NOMO-1 treated with dmso at 0.1 percent for 144 hours (cell line): Measurements from ENCODE around the gene FAF1.

Experiments
- DNase-seq: peaks from one replicate; lab custom pipeline; 2025; ENCODE audit not compliant: unreplicated experiment; lab: John Stamatoyannopoulos, UW

Gene FAF1

GRCh38 chr1:50454911-50455310 lies 505.2 kb downstream of the FAF1 start:
- no peak for DNase-seq

DNA sequence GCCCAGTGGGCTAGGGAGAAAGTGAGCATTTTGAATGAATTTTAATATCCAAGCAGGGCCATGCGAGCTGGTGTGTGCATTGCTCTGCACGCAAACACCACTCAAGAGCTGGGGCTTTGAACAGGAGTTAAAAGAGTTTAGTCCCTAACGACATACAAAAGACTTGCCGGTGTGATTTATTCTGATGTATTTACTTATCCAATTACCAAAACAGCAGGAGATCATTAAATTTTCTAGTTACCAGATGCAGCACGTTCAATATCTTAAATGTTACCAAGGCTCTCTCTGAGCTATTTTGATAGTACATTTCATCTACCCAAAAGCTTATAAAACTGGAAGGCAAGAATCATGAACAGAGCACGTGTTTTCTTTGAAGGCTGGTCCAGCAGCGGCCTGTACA lies 506.8 kb downstream of the FAF1 start:
- no peak for DNase-seq

- no peak for DNase-seq
These were observed 507.4 kb downstream of the FAF1 start for GRCh38 chr1:50452700-50453099.

- no peak for DNase-seq
These were observed 509.0 kb downstream of the FAF1 start for GRCh38 chr1:50450861-50451653.

DNA sequence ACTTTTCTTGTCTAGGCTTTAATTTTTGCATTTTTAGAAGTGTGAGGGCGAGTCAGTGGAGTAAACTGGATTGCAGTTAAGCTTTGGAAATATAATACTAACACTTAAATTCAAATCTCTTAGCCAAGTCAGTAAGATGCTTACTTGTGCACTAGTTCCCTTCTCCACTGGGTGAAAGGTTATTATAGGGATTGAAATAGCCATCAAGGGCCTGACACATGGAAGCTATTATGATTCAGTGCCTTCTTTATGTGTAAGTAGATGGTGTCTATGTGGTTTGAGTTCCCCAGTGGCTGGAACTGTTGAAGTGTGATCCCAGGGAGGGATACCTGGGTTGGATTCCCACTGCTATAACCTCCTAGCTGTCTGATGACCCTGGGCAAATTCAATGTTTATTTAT lies 512.1 kb downstream of the FAF1 start:
- no peak for DNase-seq

DNA sequence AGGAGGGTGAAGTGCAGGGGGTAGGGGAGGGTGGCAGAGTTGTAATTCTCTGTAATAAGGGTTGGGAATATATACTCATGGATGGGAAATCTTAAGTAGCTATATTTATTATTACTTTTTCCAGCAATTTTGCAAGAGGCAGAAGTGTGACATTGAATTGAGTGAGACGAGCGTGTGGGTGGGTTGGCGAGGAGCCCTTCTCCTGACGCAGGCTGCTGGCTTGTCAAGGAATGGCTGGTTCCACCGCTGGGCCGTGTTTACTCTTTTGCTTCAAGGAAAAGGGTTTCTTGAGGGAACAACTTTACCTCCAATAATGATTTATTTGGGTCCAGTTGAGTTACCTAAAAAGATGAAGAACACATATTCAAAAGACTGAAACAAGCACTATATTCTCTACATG lies 518.9 kb downstream of the FAF1 start:
- no peak for DNase-seq

- DNase-seq = no peak
These were observed 521.1 kb downstream of the FAF1 start for GRCh38 chr1:50438945-50439344.

GRCh38 chr1:50436489-50436888 lies 523.6 kb downstream of the FAF1 start:
- DNase-seq = no peak

- no peak for DNase-seq
These were observed 530.1 kb downstream of the FAF1 start for GRCh38 chr1:50430010-50430405.

DNA sequence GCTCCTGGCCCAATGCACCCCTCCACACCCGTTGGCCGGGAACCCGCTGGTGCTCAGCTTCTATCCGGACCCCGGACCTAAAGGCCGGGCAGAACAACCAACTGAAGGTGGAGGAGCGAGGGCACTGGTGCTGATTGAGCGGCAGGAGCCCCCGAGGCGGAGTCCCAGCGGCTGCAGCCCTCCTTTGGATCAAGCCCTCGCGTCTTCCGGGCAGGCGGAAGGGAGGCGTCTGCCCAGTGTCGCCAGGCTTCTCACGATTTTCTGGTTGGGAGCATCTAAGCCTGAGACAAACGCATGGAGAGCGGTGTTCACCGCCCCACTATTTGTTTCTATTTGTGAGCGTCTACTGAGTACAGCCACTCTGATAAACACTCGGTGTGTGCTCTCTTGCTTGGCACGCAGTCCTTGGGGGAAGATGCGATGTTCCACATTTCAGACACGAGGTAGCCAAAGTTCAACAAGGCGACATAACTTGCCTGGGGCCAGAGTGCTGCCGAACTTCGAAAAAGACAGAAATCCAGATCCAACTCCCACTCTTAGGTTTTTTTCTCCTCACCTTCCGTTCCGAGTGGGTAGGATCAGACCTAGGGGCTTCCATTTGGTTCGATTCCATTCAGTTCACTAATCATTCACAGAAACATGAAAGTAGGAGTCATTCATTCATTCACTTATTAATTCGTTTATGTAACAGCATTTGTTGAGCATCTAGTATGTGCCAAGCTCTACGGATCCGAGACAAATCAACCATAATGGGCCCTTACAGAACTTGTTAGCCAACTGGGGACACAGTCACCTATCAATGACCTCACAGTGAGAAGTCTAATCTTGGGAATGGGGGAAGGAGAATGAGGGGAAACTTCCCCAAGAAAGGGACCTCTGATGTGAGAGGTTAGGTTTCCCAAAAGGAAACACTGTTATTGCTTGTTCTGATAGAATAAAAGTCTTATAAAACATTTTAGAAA lies 532.0 kb downstream of the FAF1 start:
- DNase-seq = no peak

- DNase-seq = no peak
These were observed 532.8 kb downstream of the FAF1 start for GRCh38 chr1:50427086-50427817.

DNA sequence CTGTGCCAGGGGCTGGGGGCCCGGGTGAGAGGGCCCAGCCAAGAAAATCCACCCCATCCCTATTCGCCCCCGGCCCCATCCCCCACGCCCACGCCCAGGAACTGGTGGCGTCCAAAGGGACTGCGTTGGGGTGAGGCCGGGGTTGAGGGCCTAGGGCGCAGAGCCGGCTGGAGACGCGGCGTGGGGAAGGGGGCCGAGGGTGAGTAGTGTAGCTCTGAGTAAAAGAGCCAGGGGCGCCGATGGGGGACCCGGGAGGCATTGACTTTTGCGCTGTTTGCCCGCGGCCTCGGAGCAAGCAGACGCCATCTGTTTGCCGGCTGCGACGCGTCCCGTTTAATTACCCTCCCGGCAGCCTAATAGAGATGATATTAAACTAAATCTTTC lies 533.4 kb downstream of the FAF1 start:
- DNase-seq = no peak

DNA sequence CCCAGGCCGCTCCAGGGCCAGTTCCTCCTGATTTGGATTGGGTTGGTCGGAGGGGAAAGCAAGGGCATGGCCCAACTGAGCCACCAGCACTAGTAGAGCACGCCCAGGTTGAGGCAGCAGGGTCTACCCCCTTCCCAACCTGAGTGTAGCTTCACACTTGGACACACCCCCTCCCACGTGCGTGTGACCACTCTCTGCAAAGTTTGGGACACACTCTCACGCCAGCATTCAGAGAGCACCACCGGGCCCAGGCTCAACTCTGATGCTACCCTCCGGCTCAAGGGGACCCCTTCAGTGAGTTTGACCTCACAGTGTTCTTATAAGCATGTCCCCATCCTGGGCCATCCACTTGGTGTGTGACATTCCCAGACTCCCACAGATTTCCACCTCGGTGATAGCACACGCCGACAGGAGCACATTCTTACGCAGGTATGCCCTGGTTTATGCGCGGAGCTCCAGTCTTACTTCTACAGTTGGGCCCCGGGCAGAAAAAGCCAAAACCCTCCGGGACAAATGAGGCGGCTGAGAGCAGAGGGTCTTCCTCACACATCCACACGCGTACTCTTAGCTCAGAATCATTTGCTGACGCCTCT lies 533.9 kb downstream of the FAF1 start:
- DNase-seq = no peak

DNA sequence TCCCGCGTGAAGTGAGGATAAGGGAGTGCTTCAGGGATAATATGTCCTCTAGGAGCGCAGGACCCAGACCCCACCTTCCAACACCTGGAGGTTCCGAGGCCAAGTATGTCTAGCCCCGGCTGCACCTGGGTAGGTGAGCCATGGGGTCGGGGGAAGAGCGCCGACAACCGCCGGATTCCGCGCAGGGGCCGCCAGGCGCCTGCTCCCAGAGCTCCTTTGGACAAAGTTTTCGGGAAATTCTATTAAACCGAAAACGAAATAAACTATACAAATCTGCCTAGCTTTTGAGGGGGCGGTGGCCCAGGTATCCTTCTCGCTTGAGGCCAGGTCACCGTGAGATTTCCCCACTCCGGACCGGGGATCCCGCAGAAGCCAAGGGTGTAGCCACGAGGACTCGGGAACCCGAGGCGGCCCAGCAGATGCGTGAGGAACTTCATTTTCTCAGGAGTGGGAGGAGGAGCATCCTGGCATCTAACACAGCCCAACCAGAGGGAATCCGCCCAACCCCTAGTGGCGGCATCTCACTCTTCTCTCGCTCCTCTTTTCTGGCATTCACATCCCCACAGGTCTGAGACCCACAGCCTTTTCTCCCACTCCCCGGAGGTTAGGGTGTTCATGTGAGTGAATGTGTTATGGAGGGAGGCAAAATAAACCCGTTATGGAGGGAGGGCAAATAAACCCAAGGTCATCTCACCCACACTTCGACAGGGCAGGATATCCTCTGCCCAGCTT lies 534.5 kb downstream of the FAF1 start:
- no peak for DNase-seq

DNA sequence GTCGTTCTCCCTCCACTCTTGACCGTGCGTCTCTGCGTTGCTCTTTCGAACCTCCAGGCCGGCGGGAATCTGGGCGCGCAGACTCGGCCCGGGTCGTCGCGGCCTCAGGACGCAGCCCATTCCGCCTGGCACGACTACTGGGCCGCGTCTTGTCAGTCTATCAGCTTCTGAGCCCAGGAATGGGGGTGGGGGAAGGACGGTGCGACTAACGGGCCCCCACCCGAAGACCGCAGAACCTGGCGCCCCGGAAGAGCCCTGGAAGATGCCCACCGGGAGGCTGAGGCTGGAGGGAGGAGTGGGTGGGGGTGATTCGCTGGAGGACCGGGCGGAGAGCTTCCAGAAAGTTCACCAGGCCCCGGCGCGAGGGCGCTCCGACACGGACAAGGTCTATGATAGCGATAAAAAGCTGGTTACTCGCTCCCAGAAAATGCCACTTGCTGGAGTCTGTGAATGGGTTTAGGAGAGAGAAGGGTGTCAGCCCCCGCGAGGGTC lies 535.1 kb downstream of the FAF1 start:
- DNase-seq = no peak

GRCh38 chr1:50424045-50424883 lies 535.8 kb downstream of the FAF1 start:
- DNase-seq = peak; percentile 18

DNA sequence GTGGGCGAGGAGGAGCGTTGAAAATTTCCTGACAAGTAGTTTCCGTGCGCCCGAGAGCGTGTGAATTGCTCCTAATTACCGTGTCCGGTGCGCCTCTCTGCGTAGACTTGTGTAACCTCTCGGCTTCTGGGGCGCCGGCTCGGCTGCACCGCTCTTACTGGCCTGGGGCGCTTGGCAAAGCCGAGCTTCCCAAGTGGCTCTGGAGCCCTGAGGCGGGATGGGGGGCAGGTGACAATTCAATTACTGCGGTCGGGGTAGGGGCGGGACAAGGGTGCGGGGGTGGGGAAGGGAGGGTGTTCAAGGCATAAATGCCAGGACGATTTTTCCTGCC lies 536.4 kb downstream of the FAF1 start:
- DNase-seq = no peak

DNA sequence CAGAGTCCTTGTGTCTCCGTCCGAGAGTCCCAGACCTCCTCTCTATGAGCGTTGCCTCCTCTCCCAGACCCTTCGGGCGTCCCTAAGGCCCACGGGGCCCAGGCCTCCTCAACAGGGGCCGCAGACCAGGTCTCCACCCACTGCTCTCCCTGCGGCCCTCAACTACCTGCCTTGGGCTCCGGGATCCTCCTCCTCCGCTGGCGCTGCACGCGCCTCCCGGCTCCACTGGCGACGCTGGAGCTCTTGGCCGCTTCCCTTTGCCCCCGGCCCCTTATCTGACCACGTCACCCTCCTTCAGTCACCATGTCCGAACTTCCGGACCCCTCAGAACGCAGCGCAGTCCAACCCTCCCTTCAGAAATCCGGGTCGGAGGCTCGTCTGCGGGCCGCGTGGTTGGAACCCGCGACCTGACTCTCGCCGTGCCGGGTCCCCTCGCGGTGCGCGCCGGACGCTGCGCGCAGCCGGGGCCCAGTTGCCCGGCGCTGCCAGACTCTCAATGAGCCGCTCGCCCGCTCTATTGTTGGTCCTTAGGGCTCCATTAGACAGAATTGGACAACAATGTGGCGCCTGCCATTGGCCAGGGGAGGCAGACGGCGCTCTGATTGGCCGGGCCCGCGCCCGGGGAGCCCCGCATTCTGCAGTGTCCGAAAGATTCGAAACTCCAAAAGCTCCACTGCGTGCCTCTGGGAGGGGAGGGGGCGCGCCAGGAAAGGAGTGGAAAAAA lies 537.0 kb downstream of the FAF1 start, which contains the start of gene DMRTA2:
DMRTA2 (minus strand) TSS at position 498 of the 724 bp plus-strand sequence. CDS start 1,907 bp downstream, outside the sequence.
- DNase-seq = peak; percentile 21

DNA sequence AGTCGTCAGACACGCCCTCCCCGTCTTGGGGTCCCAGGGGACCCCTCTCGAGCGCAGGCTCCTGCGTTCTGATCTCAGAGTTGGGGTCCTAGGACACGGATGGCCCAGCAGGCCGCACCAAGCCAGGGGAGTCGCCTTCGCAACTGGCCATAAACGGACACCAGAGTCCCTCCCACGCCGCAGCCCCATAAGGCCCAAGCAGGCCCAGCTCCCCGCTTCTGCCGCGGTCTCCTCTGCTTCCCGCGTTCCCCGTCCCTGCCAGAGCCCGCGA lies 537.5 kb downstream of the FAF1 start:
- no peak for DNase-seq
